OCI-M1 (cell line): ENCODE measurements around the gene NCOA5.

ENCODE experiments used
- DNase-seq: peaks from one replicate; lab custom pipeline; 2025; lab: John Stamatoyannopoulos, UW

Gene NCOA5

DNA sequence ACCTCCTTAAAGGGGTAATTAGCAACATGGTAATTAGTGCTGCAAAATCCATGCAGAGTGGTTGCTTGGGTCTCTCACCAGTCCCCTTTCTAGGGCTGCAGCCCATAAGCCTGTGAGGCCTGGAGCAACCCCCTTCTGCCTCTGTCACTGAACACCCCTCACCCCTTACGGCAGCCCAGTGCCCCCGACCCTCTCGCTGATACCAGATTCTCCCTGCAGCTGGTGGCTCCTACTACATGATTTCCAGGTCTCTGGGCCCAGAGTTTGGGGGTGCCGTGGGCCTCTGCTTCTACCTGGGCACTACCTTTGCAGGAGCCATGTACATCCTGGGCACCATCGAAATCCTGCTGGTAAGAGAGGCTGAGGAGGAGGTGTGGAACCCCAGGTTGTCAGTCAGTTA, 52.7 kb downstream of the NCOA5 start:
- no peak for DNase-seq

DNA sequence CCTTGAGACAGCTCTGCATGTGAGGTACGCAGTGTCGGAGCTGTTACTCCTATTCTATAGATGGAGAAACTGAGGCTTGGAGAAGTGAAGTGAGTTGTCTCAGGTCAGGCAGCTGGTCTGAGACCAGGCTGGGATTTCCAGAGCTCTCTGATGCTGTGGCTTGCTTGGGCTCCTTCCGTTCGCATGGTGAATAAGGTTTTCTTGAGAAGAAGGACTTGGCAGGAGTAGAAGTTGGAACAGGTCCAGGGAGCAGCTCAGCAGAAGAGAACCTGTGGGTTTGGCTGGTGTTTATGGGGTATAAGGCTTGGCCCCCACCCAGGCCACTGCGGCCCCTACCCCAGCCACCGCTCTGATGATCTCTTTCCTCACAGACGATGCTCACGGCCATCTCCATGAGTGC, 53.4 kb downstream of the NCOA5 start:
- no peak for DNase-seq

- DNase-seq: no peak
These were observed 54.0 kb downstream of the NCOA5 start for GRCh38 chr20:46035713-46036112.

- DNase-seq: no peak
These were observed 54.5 kb downstream of the NCOA5 start for GRCh38 chr20:46035253-46035652.

- DNase-seq: no peak
These were observed 55.7 kb downstream of the NCOA5 start for GRCh38 chr20:46034039-46034438.

GRCh38 chr20:46031701-46032254, 58.0 kb downstream of the NCOA5 start:
- no peak for DNase-seq

DNA sequence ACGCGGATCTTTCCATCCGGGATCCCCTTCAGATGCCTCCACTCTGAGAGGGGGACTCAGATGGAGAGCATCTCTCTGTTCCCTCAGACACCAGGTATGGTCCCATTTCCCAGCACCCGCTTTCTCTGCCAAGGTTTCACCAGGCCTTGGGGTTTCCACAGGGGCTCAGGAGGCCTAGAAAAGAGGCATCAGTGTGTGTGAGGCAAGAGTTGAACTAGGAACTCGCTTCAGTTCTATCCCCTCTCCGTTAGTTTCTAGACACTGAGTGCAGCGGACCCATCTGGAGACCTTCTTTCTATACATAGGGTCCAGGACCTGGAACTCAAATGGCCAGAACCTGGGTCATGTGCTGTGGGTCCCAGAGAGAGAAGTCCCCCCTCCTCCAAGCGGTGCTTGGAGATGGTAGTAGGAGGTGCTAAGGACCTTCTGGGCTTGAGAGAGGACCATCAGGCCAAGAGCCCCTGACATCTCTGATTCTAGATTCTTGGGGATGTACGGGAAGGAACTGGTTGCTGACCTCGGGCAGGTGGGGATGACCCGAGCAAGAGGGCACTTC, 58.7 kb downstream of the NCOA5 start:
- DNase-seq: no peak

- no peak for DNase-seq
These were observed 59.3 kb downstream of the NCOA5 start for GRCh38 chr20:46030284-46031013.

GRCh38 chr20:46028772-46029371, 60.9 kb downstream of the NCOA5 start, which contains the start of gene SLC12A5:
Gene SLC12A5 (plus strand): TSS chr20:46029215. CDS start chr20:46029345, 130 bp downstream.
- DNase-seq: no peak

GRCh38 chr20:46028110-46028509, 61.7 kb downstream of the NCOA5 start:
- DNase-seq: no peak

DNA sequence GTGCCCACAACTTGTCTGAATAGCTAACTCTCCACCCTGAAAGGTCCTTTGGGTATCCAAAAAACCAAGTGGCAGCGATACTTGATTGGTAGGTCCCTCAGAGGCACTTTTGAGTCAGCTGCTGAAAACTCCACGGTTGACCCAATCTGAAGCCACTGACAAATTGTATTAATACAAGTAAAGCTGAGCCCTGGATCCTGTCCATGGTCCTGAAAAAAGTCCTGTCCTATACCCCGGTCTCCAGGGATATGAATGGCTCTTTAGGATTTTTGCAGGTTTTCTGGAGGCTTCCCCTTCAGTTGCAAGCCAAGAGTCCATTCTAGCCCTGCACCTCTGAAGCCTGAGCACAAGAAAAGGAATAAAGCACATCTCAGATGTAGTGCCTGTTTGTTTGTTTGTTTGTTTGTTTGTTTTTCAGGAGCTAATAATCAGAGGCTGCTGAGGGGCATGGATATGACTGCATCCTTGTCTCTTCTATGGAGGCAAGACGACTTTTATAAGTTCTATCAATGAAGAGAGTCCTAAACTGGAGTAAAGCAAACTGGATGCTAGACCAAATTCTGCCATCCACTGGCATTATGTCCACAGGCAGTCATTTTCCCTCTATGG, 62.4 kb downstream of the NCOA5 start:
- DNase-seq: peak; percentile 76

GRCh38 chr20:46025376-46025783, 64.4 kb downstream of the NCOA5 start:
- no peak for DNase-seq

DNA sequence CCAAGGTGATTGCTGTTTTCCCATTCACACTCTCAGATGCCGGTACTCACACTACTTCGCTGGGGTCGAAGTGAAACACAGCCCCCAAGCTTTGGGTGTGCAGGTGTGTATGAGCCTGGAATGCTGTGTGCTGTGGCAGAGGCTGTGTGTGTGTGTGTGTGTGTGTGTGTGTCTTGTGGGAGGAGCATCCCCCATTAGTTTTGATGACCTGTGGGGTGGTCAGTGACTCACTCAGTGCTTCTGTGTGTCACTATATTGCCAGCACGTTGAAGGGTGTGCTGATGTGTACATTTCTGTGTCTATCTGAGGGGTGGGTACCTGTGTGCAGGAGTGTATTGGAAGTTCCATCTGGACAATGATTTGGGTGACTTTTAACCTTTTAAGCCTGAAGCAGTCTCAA, 65.8 kb downstream of the NCOA5 start:
- no peak for DNase-seq

DNA sequence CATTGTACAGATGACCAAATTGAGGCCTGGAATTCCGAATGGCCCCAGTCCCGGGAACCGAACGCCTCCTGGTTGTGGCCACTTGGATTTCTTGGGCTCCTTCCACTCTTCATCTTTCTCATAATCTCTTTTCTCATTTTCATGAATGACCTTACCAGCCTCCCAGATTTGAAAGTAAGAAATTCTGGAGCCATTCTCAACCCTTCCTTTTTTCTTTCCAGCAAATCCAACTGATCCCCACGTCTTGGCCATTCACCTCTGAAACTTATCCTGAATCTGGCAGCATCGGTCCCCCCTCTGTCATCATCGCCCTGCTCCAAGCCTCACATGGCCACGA, 66.6 kb downstream of the NCOA5 start:
- no peak for DNase-seq

DNA sequence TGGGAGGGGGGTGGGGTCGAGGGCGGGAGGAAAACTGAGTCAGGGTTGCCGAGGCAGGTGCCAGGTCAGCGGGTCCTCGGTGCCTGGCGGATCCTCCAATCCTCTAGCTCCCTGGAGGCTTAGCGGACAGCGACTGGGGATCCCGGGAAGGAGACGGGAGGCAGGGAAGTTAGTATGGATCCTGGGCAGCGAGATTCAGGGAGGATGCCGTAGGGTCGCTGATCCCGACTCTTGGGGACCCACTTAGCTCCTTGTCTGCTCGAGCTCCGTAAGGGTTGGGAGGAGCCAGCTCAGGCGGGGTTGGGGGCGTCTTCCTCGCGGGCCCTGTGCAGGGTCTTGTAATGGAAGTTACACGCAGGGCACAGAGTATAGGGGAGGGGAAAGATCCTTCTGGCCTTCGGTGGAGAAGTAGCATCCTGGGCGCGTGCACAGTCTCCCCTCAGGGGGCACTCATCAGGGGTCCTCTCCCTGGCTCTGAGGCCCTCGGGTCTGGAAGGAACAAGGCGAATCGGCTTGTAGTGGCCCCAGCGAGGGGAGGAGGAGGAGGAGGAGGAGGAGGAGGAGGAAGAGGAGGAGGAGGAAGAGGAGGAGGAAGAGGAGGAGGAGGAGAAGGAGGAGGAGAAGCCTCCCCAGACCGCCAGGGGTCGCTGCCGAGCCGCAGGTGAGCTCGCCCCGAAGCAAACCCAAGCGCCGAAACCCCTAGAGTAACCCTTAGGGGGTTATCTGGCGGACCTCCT, 67.2 kb downstream of the NCOA5 start:
- DNase-seq: peak; percentile 77

DNA sequence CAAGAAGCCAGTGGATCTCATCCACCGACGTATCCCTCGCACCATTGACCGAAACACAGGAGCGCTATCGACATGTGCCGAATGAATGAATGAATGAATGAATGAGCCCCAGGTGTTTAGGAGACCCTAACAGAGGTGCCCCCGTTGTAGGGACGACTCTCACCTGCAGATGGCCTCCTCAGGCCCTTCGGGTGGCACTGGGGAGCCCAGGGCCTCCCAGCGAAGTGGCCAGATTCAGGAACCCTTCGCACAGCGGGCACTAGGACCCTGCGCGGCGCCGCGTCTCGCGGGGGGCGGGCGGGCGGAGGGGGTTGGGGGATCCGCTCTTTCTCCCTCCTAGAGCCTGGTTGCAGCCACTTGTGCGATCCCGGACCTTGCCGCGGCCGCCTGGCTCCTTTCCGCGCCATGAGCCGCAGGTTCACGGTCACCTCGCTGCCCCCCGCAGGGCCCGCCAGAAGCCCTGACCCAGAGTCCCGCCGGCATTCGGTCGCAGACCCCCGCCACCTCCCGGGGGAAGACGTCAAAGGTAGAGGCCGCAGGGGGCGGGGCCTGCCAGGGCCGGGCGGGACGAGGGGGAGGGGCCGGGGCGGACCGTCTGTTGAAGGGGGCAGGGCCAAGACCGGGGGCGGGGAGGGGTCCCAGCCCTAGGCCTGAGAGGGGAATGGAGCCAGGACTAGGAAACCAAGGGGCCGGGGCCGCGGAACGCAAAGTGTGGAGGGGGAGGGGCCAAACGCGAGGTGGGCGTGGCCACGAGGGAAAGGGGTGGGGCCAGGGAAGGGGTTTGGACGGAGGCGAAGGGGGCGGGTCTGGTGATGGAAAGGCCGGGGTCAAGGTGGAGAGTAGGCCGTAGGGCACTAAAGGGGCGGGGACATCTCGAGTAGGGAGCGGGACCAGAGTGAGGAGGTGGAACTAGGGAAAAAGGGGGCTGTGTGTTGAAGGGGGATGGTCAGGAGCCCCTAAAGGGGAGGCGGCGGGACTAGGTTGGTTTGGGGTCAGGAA, 68.1 kb downstream of the NCOA5 start:
- DNase-seq: peak; percentile 89

- peak; percentile 78 for DNase-seq
These were observed 69.2 kb downstream of the NCOA5 start for GRCh38 chr20:46020555-46020954.

- no peak for DNase-seq
These were observed 71.2 kb downstream of the NCOA5 start for GRCh38 chr20:46018611-46019010.

- DNase-seq: no peak
These were observed 71.7 kb downstream of the NCOA5 start for GRCh38 chr20:46018112-46018511.

- no peak for DNase-seq
These were observed 72.5 kb downstream of the NCOA5 start for GRCh38 chr20:46017272-46017671.
